CD14-positive monocyte (primary cell): Measurements from ENCODE around the gene TMEM61. TPM values are rescaled to one million over a fixed set of nuclear protein-coding genes. Genes with fewer than 3 reads are reported as not detected.

Experiments
- DNase-seq, 3 donors: peaks; one replicate each; pipeline ENCODE4 v3.0.0-alpha.2; 2011 to 2022
- H2AFZ ChIP-seq: 2 replicates; pipeline ENCODE4 v1.6.0; 2012; ENCODE audit warnings: mild to moderate bottlenecking, low read depth, low read length, inconsistent platforms; ENCODE audit not compliant: insufficient read depth, poor library complexity, severe bottlenecking
- H3K27ac ChIP-seq, 2 donors: 1 replicate in 1 of 2; 2 replicates in 1 of 2; pipeline ENCODE4 v1.5.1; 2012 to 2013; ENCODE audit warnings: low read length in 2 of 2, control low read depth in 1 of 2, inconsistent platforms in 1 of 2, low read depth in 1 of 2, mild to moderate bottlenecking in 1 of 2
- H3K27me3 ChIP-seq, 2 donors: one replicate each; pipeline versions ENCODE4 v1.6.0 to v1.6.1; 2011 to 2013; ENCODE audit warnings: low read length in 2 of 2; ENCODE audit not compliant: control insufficient read depth in 2 of 2, insufficient read depth in 2 of 2
- H3K36me3 ChIP-seq, 2 donors: replicated peaks in 1 of 2; 1 replicate in 1 of 2; 2 replicates in 1 of 2; pipeline versions ENCODE4 v1.5.1 to v1.6.1; 2012 to 2013; ENCODE audit warnings: low read length in 2 of 2, control low read depth in 1 of 2, inconsistent platforms in 1 of 2, mild to moderate bottlenecking in 1 of 2; ENCODE audit not compliant: insufficient read depth in 2 of 2, control insufficient read depth in 1 of 2
- H3K4me1 ChIP-seq, 2 donors: 1 replicate in 1 of 2; 2 replicates in 1 of 2; pipeline versions ENCODE4 v1.5.1 to v1.6.1; 2012 to 2013; ENCODE audit warnings: low read length in 2 of 2, control low read depth in 1 of 2, inconsistent platforms in 1 of 2, mild to moderate bottlenecking in 1 of 2, moderate library complexity in 1 of 2; ENCODE audit not compliant: insufficient read depth in 2 of 2, control insufficient read depth in 1 of 2
- H3K4me2 ChIP-seq: replicated peaks from 2 replicates; pipeline ENCODE3; 2012; ENCODE audit warnings: low read length, moderate library complexity, mild to moderate bottlenecking; ENCODE audit not compliant: poor library complexity, severe bottlenecking; ENCODE audit errors: extremely low read depth
- H3K4me3 ChIP-seq, 3 experiments: fragments of 200-600 bp in 1 of 3; sonication (generic) in 1 of 3; replicated peaks in 1 of 3; 1 replicate in 2 of 3; 2 replicates in 1 of 3; pipeline ENCODE4 v1.5.1; 2011 to 2013; ENCODE audit warnings: low read length in 3 of 3, mild to moderate bottlenecking in 3 of 3, control low read depth in 2 of 3, low read depth in 2 of 3, inconsistent platforms in 1 of 3, moderate library complexity in 1 of 3
- H3K79me2 ChIP-seq: 2 replicates; pipeline ENCODE4 v1.6.0; 2012; ENCODE audit warnings: mild to moderate bottlenecking, control low read depth, inconsistent platforms, low read length, moderate library complexity; ENCODE audit not compliant: insufficient read depth
- H3K9ac ChIP-seq: 2 replicates; pipeline ENCODE4 v1.6.0; 2017; ENCODE audit warnings: low read length, mild to moderate bottlenecking; ENCODE audit not compliant: insufficient read depth, poor library complexity, severe bottlenecking
- H3K9me3 ChIP-seq, 2 donors: replicated peaks in 1 of 2; 1 replicate in 1 of 2; 2 replicates in 1 of 2; pipeline versions ENCODE4 v1.5.1 to v1.6.1; 2012 to 2013; ENCODE audit warnings: low read length in 2 of 2, control low read depth in 1 of 2; ENCODE audit not compliant: control insufficient read depth in 1 of 2, insufficient read depth in 1 of 2
- H4K20me1 ChIP-seq: 2 replicates; pipeline ENCODE4 v1.6.0; 2012; ENCODE audit warnings: mild to moderate bottlenecking, low read length, control low read depth, moderate library complexity; ENCODE audit not compliant: insufficient read depth
- H3K27ac Mint-ChIP-seq, 7 donors: one replicate each; pipeline ENCODE4 v1.8.0; 2020; ENCODE audit warnings: mild to moderate bottlenecking in 7 of 7, mixed read lengths in 7 of 7, moderate library complexity in 6 of 7, inconsistent platforms in 2 of 7
- H3K27me3 Mint-ChIP-seq, 3 donors: one replicate each; pipeline ENCODE4 v1.8.0; 2021 to 2022; ENCODE audit warnings: low read depth in 3 of 3, mild to moderate bottlenecking in 3 of 3, mixed read lengths in 3 of 3, moderate library complexity in 3 of 3, inconsistent platforms in 1 of 3
- H3K36me3 Mint-ChIP-seq, 2 donors: one replicate each; pipeline ENCODE4 v1.8.0; 2020; ENCODE audit warnings: mixed read lengths in 2 of 2, inconsistent platforms in 1 of 2, mild to moderate bottlenecking in 1 of 2
- H3K4me1 Mint-ChIP-seq: one replicate; pipeline ENCODE4 v1.8.0; 2020; ENCODE audit warnings: mild to moderate bottlenecking, mixed read lengths
- H3K4me3 Mint-ChIP-seq, 2 donors: one replicate each; pipeline ENCODE4 v1.8.0; 2020; ENCODE audit warnings: mild to moderate bottlenecking in 2 of 2, mixed read lengths in 2 of 2, moderate library complexity in 1 of 2
- H3K9me3 Mint-ChIP-seq, 7 donors: one replicate each; pipeline ENCODE4 v1.8.0; 2020 to 2022; ENCODE audit warnings: mixed read lengths in 7 of 7, mild to moderate bottlenecking in 6 of 7, moderate library complexity in 6 of 7, inconsistent platforms in 2 of 7
- WGBS: methylation state at CpG from one replicate; pipeline ENCODE4 v1.1.5; 2013; ENCODE audit warnings: missing lambda C conversion rate; ENCODE audit not compliant: insufficient coverage; 5-methylcytosine and 5-hydroxymethylcytosine counted together
- intact Hi-C, 2 donors: fragments of 100-400 bp; cut with micrococcal nuclease; formaldehyde crosslinking; loops; one replicate each; pipeline versions ENCODE4 v1.15.0 to v1.15.1; 2023
- polyA plus RNA-seq, 3 donors: library from polyadenylated mRNA; depleted of rRNA in 1 of 3; unstranded in 2 of 3; stranded (reverse) in 1 of 3; fragments of 300-500 nt in 2 of 3; fragments of >200 nt in 1 of 3; fragmentation: Illumina TruSeq in 2 of 3; gene quantifications; 1 replicate in 2 of 3; 2 replicates in 1 of 3; pipeline ENCODE4 v1.2.3, GENCODE V29; 2012 to 2021
- TF ChIP-seq, protein P1 (sequence below): fragments of 200-600 bp; IDR thresholded peaks from one replicate; pipeline ENCODE4 v1.8.0; 2022; ENCODE audit warnings: antibody characterized with exemption, mild to moderate bottlenecking

TMEM61 gene
- polyA plus RNA-seq, 3 donors: not detected

- Mint-ChIP-seq H3K36me3 (no peaks in the 10 kb centered on the region), H3K27ac (no peak overlapping the region), H3K27me3 (peaks cover 15 to 35% (median 20%) of the 10 kb centered on the region in 3 donors), H3K9me3 (peaks cover 0 to 4% (median 2%) of the 10 kb centered on the region in 7 donors), H3K4me3 (no peak overlapping the region), H3K4me1 (peaks cover 23% of the 10 kb centered on the region)
- TF ChIP-seq, protein P1, sequence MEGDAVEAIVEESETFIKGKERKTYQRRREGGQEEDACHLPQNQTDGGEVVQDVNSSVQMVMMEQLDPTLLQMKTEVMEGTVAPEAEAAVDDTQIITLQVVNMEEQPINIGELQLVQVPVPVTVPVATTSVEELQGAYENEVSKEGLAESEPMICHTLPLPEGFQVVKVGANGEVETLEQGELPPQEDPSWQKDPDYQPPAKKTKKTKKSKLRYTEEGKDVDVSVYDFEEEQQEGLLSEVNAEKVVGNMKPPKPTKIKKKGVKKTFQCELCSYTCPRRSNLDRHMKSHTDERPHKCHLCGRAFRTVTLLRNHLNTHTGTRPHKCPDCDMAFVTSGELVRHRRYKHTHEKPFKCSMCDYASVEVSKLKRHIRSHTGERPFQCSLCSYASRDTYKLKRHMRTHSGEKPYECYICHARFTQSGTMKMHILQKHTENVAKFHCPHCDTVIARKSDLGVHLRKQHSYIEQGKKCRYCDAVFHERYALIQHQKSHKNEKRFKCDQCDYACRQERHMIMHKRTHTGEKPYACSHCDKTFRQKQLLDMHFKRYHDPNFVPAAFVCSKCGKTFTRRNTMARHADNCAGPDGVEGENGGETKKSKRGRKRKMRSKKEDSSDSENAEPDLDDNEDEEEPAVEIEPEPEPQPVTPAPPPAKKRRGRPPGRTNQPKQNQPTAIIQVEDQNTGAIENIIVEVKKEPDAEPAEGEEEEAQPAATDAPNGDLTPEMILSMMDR: no peak
- no peak for DNase-seq
- no peaks in the 10 kb centered on the region for H3K36me3 ChIP-seq
- 80% methylated on average over 4 of the region's 7 CpGs for WGBS
- no peaks in the 10 kb centered on the region for H3K79me2 ChIP-seq
- no peak overlapping the region for H3K4me2 ChIP-seq
- no peak overlapping the region for H2AFZ ChIP-seq
- peaks cover 7 to 14% of the 10 kb centered on the region in 2 donors for H3K27me3 ChIP-seq
- H3K9ac ChIP-seq: no peak overlapping the region
- H3K4me3 ChIP-seq: no peak overlapping the region
- H3K4me1 ChIP-seq: peaks cover 17 to 19% of the 10 kb centered on the region in 2 donors
- intact Hi-C loops: no loop called here
- H3K27ac ChIP-seq: no peak overlapping the region
- no peaks in the 10 kb centered on the region for H3K9me3 ChIP-seq
- no peaks in the 10 kb centered on the region for H4K20me1 ChIP-seq
These were observed 52.8 kb downstream of the TMEM61 start for GRCh38 chr1:55033265-55033614.

DNA sequence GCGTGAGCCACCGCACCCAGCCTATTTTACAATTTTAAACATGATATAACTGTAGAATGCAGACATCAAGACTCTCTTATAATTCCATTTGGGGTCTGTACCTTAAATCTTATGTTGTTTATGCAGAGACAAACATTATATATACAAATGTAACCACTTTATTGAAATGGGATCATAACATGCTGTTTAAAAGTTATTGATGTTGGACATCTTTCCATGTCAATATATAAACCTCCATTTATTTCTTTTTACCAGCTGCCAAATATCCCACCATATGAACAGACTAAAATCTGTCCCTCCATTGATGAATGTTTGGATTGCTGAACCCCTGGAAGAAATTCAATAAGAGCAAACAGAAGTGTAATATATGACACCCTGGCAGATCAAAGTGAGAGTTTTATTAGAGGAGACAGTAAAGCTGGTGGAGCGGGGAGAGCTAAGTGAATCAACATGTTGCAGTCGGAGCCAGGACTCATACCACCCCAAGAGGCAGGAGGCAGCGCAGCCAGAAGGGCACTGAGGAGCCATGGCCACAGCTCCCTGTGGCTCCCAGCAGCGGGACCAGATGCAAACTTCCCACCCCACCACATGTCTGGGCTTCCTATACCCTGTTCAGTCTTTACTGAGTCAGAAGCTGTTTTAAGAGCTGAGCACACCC is 54.2 kb downstream of the TMEM61 start:
- Histone ChIP-seq H3K9me3 (no peaks in the 10 kb centered on the region), H3K27me3 (peaks cover 16 to 27% of the 10 kb centered on the region in 2 donors), H3K79me2 (no peaks in the 10 kb centered on the region), H3K4me1 (peaks cover 17 to 23% of the 10 kb centered on the region in 2 donors), H3K4me2 (no peak overlapping the region), H3K4me3 (no peak overlapping the region), H3K27ac (no peak overlapping the region), H3K36me3 (no peaks in the 10 kb centered on the region), H3K9ac (no peak overlapping the region), H4K20me1 (no peaks in the 10 kb centered on the region), H2AFZ (no peak overlapping the region)
- Mint-ChIP-seq H3K4me1 (peaks cover 31% of the 10 kb centered on the region), H3K27me3 (peaks cover 29 to 48% (median 33%) of the 10 kb centered on the region in 3 donors), H3K27ac (no peak overlapping the region), H3K4me3 (no peak overlapping the region), H3K36me3 (no peaks in the 10 kb centered on the region), H3K9me3 (peaks cover 0 to 7% (median 3%) of the 10 kb centered on the region in 7 donors)
- no peak for DNase-seq
- intact Hi-C loops: no loop called here
- WGBS: 92% methylated on average over 4 of the region's 6 CpGs
- TF ChIP-seq, protein P1: no peak
